Chondrocyte (in vitro differentiated cells): ENCODE results near the gene HSD17B13. TPM values are rescaled to one million over a fixed set of nuclear protein-coding genes. Genes with fewer than 3 reads are reported as not detected.
"Not testable (repeated sequence)": the region's sequence is repeated elsewhere in the genome, so short reads cannot be mapped to it uniquely, and the experiment has no call there.

Experiments used
- DNase-seq: peaks from one replicate; pipeline ENCODE4 v3.0.0; 2021; ENCODE audit warnings: mixed read lengths, low spot score
- H3K27ac Mint-ChIP-seq: one replicate; pipeline ENCODE4 v1.8.0; 2021; ENCODE audit warnings: mild to moderate bottlenecking, moderate library complexity, mixed read lengths; ENCODE audit not compliant: unreplicated experiment
- H3K27me3 Mint-ChIP-seq: 2 replicates; pipeline ENCODE4 v1.8.0; 2021; ENCODE audit warnings: low read depth, mixed read lengths
- H3K36me3 Mint-ChIP-seq: 2 replicates; pipeline ENCODE4 v1.8.0; 2021; ENCODE audit warnings: low read depth, mixed read lengths
- H3K4me1 Mint-ChIP-seq: 2 replicates; pipeline ENCODE4 v1.8.0; 2021; ENCODE audit warnings: low read depth, mild to moderate bottlenecking, mixed read lengths
- H3K4me3 Mint-ChIP-seq: one replicate; pipeline ENCODE4 v1.8.0; 2021; ENCODE audit warnings: mild to moderate bottlenecking, moderate library complexity, mixed read lengths; ENCODE audit not compliant: unreplicated experiment
- H3K9me3 Mint-ChIP-seq: 2 replicates; pipeline ENCODE4 v1.8.0; 2021; ENCODE audit warnings: low read depth, mixed read lengths
- CTCF ChIP-seq: fragments of 200-600 bp; sonication (generic); IDR thresholded peaks from 2 replicates; pipeline ENCODE4 v1.5.0; 2021; ENCODE audit warnings: antibody characterized with exemption, mild to moderate bottlenecking, moderate library complexity
- total RNA-seq: library from RNA; stranded (reverse); gene quantifications from 3 replicates; pipeline ENCODE4 v1.2.1, GENCODE V29; 2021

Gene HSD17B13
- total RNA-seq, 1 donor from 2014 or later: not detected

DNA sequence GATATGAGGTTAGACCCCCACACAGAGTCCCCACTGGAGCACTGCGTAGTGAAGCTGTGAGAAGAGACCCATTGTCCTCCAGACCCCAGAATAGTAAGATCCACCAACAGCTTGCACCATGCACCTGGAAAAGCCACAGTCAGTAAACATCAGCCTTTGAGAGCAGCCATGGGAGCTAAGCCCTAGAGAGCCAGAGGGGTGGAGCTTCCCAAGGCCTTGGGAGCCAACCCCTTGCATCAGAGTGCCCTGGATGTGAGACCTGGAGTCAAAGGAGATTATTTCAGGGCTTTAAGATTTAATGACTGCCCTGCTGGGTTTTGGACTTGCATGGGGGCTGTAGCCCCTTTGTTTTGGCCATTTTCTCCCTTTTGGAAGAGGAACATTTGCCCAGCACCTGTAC is 35.7 kb downstream of the HSD17B13 start:
- Mint-ChIP-seq H3K27me3 (no peaks in the 10 kb centered on the region), H3K9me3 (peaks cover 16% of the 10 kb centered on the region), H3K4me3 (no peak overlapping the region), H3K36me3 (no peaks in the 10 kb centered on the region), H3K27ac (no peak overlapping the region), H3K4me1 (no peaks in the 10 kb centered on the region)
- no peak for TF ChIP-seq CTCF
- no peak for DNase-seq

DNA sequence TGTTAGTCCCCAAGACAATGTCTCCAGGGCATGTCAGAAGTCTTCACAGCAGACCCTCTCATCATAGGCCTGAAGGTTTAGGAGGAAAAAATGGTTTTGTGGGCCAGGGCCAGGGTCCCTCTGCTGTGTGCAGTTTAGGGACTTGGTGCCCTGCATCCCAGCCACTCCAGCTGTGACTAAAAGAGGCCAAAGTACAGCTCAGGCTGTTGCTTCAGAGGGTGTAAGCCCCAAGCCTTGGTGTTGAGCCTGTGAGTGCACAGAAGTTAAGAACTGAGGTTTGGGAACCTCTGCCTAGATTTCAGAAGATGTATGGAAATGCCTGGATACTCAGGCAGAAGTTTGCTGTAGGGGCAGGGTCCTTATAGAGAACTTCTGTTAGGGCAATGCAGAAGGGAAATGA is 38.4 kb downstream of the HSD17B13 start:
- H3K36me3 Mint-ChIP-seq, DNase-seq: not testable (repeated sequence)

DNA sequence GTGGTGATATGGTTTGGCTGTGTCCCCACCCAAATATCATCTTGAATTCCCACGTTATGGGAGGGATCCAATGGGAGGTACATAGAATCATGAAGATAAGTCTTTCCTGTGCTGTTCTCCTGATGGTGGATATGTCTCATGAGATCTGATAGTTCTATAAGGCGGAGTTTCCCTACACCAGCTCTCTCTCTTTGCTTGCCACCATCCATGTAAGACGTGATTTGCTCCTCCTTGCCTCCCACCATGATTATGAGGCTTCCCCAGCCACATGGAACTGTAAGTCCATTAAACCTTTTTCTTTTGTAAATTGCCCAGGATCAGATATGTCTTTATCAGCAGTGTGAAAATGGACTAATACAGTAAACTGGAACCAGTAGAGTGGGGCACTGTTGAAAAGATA is 39.5 kb downstream of the HSD17B13 start:
- H3K27ac Mint-ChIP-seq: no peak overlapping the region
- DNase-seq: no peak

More for the DNA sequence above, 38.4 kb downstream of the HSD17B13 start:
- not testable (repeated sequence) for H3K27me3 Mint-ChIP-seq, H3K4me3 Mint-ChIP-seq, H3K4me1 Mint-ChIP-seq, H3K27ac Mint-ChIP-seq
- H3K9me3 Mint-ChIP-seq: peaks cover 16% of the 10 kb centered on the region

DNA sequence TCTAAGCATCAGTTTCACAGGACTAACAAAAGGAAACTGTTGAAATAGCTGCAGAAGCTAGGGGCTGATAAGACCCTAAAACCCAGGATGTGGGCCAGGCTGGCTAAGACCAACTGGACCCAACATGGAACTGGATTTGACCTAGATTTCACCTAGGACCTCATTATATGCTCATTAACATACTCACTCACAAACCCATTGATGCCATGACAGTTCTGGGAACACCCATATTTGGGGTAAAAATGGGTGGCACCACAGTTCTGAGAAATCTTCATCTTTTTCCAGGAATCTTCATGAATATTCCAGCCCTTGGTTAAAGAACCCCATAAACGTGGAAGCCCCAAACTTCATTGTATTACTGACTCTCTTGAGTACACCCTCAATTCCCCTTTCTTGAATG is 41.1 kb downstream of the HSD17B13 start:
- no peak overlapping the region for H3K4me3 Mint-ChIP-seq
- no peaks in the 10 kb centered on the region for H3K27me3 Mint-ChIP-seq
- H3K36me3 Mint-ChIP-seq: no peaks in the 10 kb centered on the region
- no peaks in the 10 kb centered on the region for H3K4me1 Mint-ChIP-seq
- no peak for TF ChIP-seq CTCF
- H3K27ac Mint-ChIP-seq: no peak overlapping the region
- peaks cover 12% of the 10 kb centered on the region for H3K9me3 Mint-ChIP-seq
- DNase-seq: no peak

More for the DNA sequence above, 39.5 kb downstream of the HSD17B13 start:
- no peak for TF ChIP-seq CTCF
- Mint-ChIP-seq H3K9me3 (peaks cover 16% of the 10 kb centered on the region), H3K4me1 (no peaks in the 10 kb centered on the region), H3K4me3 (no peak overlapping the region), H3K36me3 (no peaks in the 10 kb centered on the region), H3K27me3 (no peaks in the 10 kb centered on the region)

- H3K36me3 Mint-ChIP-seq: no peaks in the 10 kb centered on the region
- no peak overlapping the region for H3K4me3 Mint-ChIP-seq
- H3K27ac Mint-ChIP-seq: no peak overlapping the region
- no peak for TF ChIP-seq CTCF
- no peak for DNase-seq
- H3K27me3 Mint-ChIP-seq: peaks cover 3% of the 10 kb centered on the region
- no peaks in the 10 kb centered on the region for H3K9me3 Mint-ChIP-seq
- H3K4me1 Mint-ChIP-seq: no peaks in the 10 kb centered on the region
These were observed 44.3 kb downstream of the HSD17B13 start for GRCh38 chr4:87278335-87278794.

- H3K9me3 Mint-ChIP-seq: no peaks in the 10 kb centered on the region
- no peak overlapping the region for H3K27ac Mint-ChIP-seq
- no peak for TF ChIP-seq CTCF
- H3K4me1 Mint-ChIP-seq: no peaks in the 10 kb centered on the region
- peaks cover 5% of the 10 kb centered on the region for H3K27me3 Mint-ChIP-seq
- no peak overlapping the region for H3K4me3 Mint-ChIP-seq
- H3K36me3 Mint-ChIP-seq: no peaks in the 10 kb centered on the region
- no peak for DNase-seq
These were observed 47.4 kb downstream of the HSD17B13 start for GRCh38 chr4:87275311-87275710.
